Putamen (tissue), 1 donor: Measurements from ENCODE around the gene SPTLC1.

Source experiments
- DNase-seq: peaks from one replicate; pipeline ENCODE4 v3.0.0-alpha.2; 2016; ENCODE audit warnings: low spot score

The SPTLC1 gene

DNA sequence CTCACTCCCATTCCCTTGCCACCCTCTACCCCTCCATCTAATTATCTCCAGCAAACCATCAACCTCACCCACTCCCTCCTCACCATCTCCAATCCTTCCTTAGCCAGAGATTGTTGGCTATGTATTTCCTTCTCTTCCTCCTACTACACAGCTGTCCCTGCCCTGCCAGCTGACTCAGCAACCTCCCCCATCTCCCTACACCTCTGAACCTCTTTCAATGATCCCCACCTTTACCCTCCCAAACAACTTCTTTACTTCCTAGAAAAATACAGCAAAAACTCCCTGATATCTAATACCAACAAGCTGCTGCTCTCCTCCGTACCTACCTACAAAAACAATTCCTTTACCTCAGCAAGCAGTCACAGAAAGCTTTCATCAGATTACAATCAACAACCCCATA, 37.3 kb downstream of the SPTLC1 start:
- no peak for DNase-seq

DNA sequence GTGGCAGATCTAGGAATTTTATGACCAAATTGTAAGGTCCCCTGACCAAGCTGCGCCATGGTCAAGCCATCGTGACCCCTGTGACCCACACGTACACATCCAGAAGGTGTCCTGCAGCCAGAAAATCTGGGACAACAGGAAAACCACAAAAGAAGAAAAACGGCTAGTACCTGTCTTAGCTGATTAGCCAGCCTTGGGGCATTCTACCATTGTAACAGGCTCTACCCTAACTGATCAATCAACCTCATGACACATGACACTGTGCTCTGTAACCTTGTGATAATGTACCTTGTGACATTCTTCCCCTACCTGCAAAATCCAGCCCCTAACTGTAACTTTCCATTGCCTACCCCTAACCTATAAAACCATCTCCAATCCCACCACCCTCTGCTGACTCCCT, 43.6 kb downstream of the SPTLC1 start:
- DNase-seq = no peak

DNA sequence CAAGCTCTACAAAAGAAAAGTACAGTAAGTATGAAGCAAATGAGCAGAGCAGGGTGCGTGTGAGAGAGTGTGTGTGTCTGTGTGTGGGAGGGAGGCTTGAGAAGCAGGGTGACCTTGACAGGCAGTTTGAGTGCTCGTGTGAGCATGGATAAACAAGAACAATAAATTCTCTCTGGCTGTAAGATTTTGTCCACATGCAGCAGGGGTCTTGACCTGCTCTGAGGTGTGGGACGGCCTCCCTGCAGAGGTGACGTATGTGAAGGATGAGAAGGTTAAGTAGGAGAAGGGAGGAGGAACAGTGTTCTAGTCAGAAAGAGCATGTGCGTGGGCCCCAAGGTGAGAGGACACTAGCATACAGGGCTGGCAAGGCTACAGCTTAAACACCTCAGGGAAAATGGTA, 49.0 kb downstream of the SPTLC1 start:
- DNase-seq = no peak

DNA sequence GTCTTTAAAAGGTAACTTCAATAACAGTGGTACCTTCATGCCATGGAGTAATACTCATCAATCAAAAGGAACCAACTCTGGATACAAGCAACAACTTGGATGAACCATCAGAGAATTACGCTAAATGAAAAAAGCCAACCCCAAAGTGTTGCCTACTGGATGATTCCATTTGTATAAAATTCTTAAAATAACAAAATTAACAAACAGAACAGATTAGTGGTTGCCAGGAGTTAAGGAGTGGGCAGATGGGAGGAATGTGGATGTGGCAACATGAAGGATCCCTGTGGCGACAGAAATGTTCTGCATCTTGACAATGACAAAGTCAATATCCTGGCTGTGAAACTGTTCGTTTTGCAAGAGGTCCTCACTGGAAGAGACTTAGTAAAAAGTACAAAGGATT, 50.5 kb downstream of the SPTLC1 start:
- no peak for DNase-seq

DNA sequence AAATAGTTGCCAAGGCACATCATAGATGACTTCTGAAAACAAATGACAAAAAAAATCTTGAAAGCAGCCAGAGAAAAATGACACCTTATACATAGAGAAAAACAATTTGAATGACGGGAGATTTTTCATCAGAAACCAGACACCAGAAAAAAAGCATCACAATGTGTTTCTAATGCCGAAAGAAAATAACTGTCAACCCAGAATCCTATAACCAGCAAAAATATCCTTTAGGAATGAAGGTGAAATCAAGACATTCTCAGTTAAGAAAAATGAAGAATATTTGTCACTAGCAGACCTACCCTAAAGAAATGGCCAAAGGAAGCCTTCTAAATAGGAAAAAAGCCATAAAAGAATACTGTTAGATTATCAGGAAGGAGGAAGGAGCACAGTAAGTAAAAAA, 54.0 kb downstream of the SPTLC1 start:
- DNase-seq = no peak

GRCh38 chr9:92059661-92060060, 55.6 kb downstream of the SPTLC1 start:
- DNase-seq = no peak

- DNase-seq = no peak
These were observed 56.3 kb downstream of the SPTLC1 start for GRCh38 chr9:92058723-92059444.

DNA sequence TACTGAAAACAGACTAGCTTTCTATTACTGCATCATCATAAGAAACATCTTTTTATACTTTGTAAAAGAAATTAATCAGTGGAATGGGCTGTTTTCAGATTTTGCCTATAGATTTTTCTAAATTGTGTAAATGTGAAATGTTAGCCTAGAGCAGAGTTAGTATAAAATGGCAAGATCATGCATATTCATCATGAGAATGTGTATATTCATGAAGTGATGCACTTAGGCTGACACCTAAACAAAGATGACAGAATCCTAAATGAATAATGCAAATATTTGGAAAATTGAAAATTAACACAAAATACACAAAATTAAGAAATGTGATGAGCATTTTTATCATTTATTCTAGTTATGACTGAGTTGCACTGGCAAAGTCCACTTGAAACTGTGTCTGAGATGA, 57.2 kb downstream of the SPTLC1 start:
- no peak for DNase-seq

DNA sequence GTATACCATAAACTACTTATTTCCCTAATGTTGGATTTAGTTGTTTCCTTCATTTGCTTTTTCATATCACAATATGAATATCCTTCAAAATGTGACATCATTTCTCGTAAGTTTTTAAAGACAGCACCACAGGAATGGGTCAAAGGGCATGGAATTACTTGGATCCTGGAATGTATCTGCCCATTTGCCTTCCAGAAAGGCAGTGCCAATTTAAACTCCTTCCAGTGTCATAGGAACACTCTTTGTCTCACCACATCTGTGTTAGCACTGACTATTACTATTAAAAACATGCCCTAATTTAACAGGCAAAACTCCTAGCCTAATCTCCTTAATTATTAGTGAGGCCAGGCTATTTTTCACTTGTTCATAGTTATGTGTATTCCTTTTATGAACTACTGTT, 58.0 kb downstream of the SPTLC1 start:
- no peak for DNase-seq

DNA sequence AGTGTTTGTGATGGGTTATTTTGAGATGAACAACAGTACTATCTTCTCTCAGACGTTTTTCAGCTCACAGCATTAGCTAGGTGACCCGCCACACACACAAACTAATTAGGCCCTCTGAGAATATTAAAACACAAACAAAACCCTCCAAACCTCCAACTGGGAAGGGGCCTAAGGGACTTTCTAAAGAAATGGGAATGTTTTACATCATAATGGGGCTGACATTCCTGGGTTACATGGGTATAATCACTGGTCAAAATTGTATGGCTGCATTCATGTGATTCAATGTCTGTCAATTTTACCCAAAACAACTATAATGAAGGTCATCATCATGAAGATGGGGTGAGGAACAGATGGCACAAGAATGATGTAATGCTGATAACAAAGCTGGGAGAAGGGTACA, 59.6 kb downstream of the SPTLC1 start:
- DNase-seq = no peak

- DNase-seq = no peak
These were observed 66.1 kb downstream of the SPTLC1 start for GRCh38 chr9:92048924-92049625.

GRCh38 chr9:92047500-92047899, 67.7 kb downstream of the SPTLC1 start:
- no peak for DNase-seq

- no peak for DNase-seq
These were observed 68.5 kb downstream of the SPTLC1 start for GRCh38 chr9:92046676-92047075.

DNA sequence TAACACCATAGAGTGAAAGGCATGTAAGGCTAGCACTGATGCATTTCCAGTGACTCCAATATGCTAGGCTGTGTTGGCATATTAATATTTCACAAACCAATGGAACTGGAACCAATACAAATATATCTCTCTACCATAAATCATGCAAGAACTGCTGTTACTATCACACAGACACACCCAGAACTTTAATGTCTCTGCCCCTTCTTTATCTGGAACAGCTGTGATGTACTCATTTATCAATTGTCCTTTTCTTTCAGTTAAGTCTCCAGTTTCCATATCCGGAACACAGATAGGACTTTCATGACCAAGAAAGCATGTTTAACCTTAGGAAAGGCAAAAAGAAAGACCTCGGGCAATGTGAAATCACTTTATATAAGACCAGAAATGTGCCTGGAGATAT, 70.3 kb downstream of the SPTLC1 start:
- DNase-seq = no peak

- DNase-seq = no peak
These were observed 72.2 kb downstream of the SPTLC1 start for GRCh38 chr9:92043002-92043401.

DNA sequence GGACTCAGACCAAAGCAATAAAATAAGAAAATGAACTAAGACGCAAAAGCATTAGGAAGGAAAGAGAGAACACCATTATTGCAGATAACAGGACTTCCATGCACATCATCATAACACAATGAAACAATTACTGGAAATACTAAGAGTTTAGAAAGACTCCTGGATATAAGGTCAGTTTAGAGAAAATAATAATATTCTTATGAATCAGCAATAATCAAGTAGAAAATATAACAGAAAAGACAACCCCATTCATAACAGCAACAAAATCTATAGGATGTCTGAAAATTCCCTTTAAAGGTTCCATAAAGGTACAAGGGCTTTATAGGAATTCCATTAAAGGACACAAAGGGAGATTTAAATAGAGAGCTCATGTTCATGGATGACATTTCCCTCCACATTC, 73.0 kb downstream of the SPTLC1 start:
- no peak for DNase-seq

GRCh38 chr9:92036756-92037155, 78.5 kb downstream of the SPTLC1 start:
- DNase-seq = no peak

DNA sequence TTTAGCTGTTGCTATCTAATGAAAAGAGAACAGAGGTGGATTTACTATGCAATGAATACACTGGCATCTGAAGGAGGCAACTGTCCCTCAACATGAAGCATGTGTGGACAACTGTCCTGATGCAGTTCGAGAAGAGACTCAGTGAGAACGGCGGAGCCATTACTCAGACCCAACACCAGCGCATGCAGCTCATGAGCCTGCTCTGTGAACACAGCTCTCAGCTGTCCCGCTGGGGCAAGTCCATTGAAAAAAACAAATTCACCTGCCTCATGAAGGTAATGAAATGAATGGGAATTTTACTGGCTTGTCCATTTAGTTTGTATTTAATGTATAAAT, 78.8 kb downstream of the SPTLC1 start:
- no peak for DNase-seq

- DNase-seq = peak; percentile 4
These were observed 79.4 kb downstream of the SPTLC1 start for GRCh38 chr9:92035687-92036410.

DNA sequence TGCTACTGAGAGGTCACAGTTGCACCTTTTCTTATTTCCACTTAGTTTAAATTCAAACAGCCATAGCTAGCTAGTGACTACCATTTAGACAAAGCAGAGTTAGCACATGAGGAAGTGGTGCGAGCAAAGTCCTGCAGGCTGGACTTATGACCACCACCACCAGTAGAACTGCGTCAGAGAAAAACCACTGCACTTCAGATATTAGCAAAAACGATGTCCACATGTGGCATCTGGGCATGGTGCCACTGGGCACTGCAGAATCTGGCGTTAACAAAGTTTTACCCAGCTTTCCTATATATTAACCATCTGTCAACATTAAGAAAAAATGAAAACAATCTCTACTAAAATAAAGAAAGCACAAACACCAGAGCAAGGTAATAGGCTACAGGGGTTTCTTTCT, 80.1 kb downstream of the SPTLC1 start:
- no peak for DNase-seq

- no peak for DNase-seq
These were observed 81.2 kb downstream of the SPTLC1 start for GRCh38 chr9:92033991-92034390.

GRCh38 chr9:92033307-92033706, 81.9 kb downstream of the SPTLC1 start:
- DNase-seq = no peak

DNA sequence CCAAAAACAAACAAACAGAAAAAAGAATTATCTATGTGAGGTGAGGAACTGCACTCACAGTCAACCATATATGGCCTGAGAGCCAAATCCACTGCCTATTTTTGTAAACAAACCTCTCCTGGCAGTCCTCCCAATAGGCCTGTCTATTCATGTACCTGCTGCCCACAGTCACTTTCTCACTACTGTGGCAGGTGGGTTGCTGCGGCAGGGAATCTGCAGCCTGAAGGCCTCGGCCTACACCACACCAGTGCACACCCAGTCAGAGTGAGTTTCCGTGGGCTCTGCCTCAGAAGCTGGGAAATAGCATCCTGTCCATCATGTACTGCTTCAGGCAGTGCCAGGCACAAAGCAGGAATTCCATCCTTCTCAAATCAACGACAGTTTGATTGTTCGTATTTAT, 82.3 kb downstream of the SPTLC1 start:
- no peak for DNase-seq
